ENCODE data around the gene ARHGEF16.

Gene ARHGEF16

GRCh38 chr1:3494321-3495308, 40.1 kb downstream of the ARHGEF16 start:
- Histone ChIP-seq H3K9ac (ENCODE audit: low read length) (no peak overlapping the region), H3K4me3 (ENCODE audit: low read length) (no peak overlapping the region), H3K36me3 (ENCODE audit: control insufficient read depth, insufficient read depth, low read length) (no peaks in the 10 kb centered on the region), H3K27ac (ENCODE audit: low read depth, low read length) (no peak overlapping the region), H3K27me3 (ENCODE audit: control insufficient read depth, insufficient read depth, low read length) (no peaks in the 10 kb centered on the region), H3K4me1 (ENCODE audit: control insufficient read depth, insufficient read depth, low read length) (no peaks in the 10 kb centered on the region)

GRCh38 chr1:3495776-3496745, 41.6 kb downstream of the ARHGEF16 start:
- Histone ChIP-seq H3K4me3 (ENCODE audit: low read length) (no peak overlapping the region), H3K4me1 (ENCODE audit: control insufficient read depth, insufficient read depth, low read length) (no peaks in the 10 kb centered on the region), H3K27me3 (ENCODE audit: control insufficient read depth, insufficient read depth, low read length) (no peaks in the 10 kb centered on the region), H3K9ac (ENCODE audit: low read length) (no peak overlapping the region), H3K27ac (ENCODE audit: low read depth, low read length) (no peak overlapping the region), H3K36me3 (ENCODE audit: control insufficient read depth, insufficient read depth, low read length) (no peaks in the 10 kb centered on the region)

GRCh38 chr1:3496916-3497315, 42.5 kb downstream of the ARHGEF16 start:
- Histone ChIP-seq H3K9ac (ENCODE audit: low read length) (no peak overlapping the region), H3K4me3 (ENCODE audit: low read length) (no peak overlapping the region), H3K4me1 (ENCODE audit: control insufficient read depth, insufficient read depth, low read length) (no peaks in the 10 kb centered on the region), H3K27me3 (ENCODE audit: control insufficient read depth, insufficient read depth, low read length) (no peaks in the 10 kb centered on the region), H3K27ac (ENCODE audit: low read depth, low read length) (no peak overlapping the region), H3K36me3 (ENCODE audit: control insufficient read depth, insufficient read depth, low read length) (no peaks in the 10 kb centered on the region)

- Histone ChIP-seq H3K9ac (ENCODE audit: low read length) (no peak overlapping the region), H3K36me3 (ENCODE audit: control insufficient read depth, insufficient read depth, low read length) (no peaks in the 10 kb centered on the region), H3K27ac (ENCODE audit: low read depth, low read length) (no peak overlapping the region), H3K4me3 (ENCODE audit: low read length) (no peak overlapping the region), H3K4me1 (ENCODE audit: control insufficient read depth, insufficient read depth, low read length) (no peaks in the 10 kb centered on the region), H3K27me3 (ENCODE audit: control insufficient read depth, insufficient read depth, low read length) (no peaks in the 10 kb centered on the region)
Measured at GRCh38 chr1:3497521-3497920, 43.1 kb downstream of the ARHGEF16 start.

- Histone ChIP-seq H3K4me3 (ENCODE audit: low read length) (no peak overlapping the region), H3K27me3 (ENCODE audit: control insufficient read depth, insufficient read depth, low read length) (no peaks in the 10 kb centered on the region), H3K9ac (ENCODE audit: low read length) (no peak overlapping the region), H3K4me1 (ENCODE audit: control insufficient read depth, insufficient read depth, low read length) (no peaks in the 10 kb centered on the region), H3K36me3 (ENCODE audit: control insufficient read depth, insufficient read depth, low read length) (no peaks in the 10 kb centered on the region), H3K27ac (ENCODE audit: low read depth, low read length) (no peak overlapping the region)
Measured at GRCh38 chr1:3498246-3498930, 43.9 kb downstream of the ARHGEF16 start.

- Histone ChIP-seq H3K36me3 (ENCODE audit: control insufficient read depth, insufficient read depth, low read length) (no peaks in the 10 kb centered on the region), H3K27ac (ENCODE audit: low read depth, low read length) (no peak overlapping the region), H3K27me3 (ENCODE audit: control insufficient read depth, insufficient read depth, low read length) (no peaks in the 10 kb centered on the region), H3K9ac (ENCODE audit: low read length) (no peak overlapping the region), H3K4me1 (ENCODE audit: control insufficient read depth, insufficient read depth, low read length) (no peaks in the 10 kb centered on the region), H3K4me3 (ENCODE audit: low read length) (no peak overlapping the region)
Measured at GRCh38 chr1:3498986-3499385, 44.5 kb downstream of the ARHGEF16 start.

GRCh38 chr1:3499611-3500010, 45.1 kb downstream of the ARHGEF16 start:
- Histone ChIP-seq H3K9ac (ENCODE audit: low read length) (no peak overlapping the region), H3K4me1 (ENCODE audit: control insufficient read depth, insufficient read depth, low read length) (no peaks in the 10 kb centered on the region), H3K27ac (ENCODE audit: low read depth, low read length) (no peak overlapping the region), H3K4me3 (ENCODE audit: low read length) (no peak overlapping the region), H3K27me3 (ENCODE audit: control insufficient read depth, insufficient read depth, low read length) (no peaks in the 10 kb centered on the region), H3K36me3 (ENCODE audit: control insufficient read depth, insufficient read depth, low read length) (no peaks in the 10 kb centered on the region)

- Histone ChIP-seq H3K9ac (ENCODE audit: low read length) (no peak overlapping the region), H3K27me3 (ENCODE audit: control insufficient read depth, insufficient read depth, low read length) (no peaks in the 10 kb centered on the region), H3K36me3 (ENCODE audit: control insufficient read depth, insufficient read depth, low read length) (no peaks in the 10 kb centered on the region)
Measured at GRCh38 chr1:3500265-3500835, 45.9 kb downstream of the ARHGEF16 start.

GRCh38 chr1:3501437-3501836, 47.0 kb downstream of the ARHGEF16 start:
- Histone ChIP-seq H3K4me1 (ENCODE audit: control insufficient read depth, insufficient read depth, low read length) (no peaks in the 10 kb centered on the region), H3K36me3 (ENCODE audit: control insufficient read depth, insufficient read depth, low read length) (no peaks in the 10 kb centered on the region), H3K9ac (ENCODE audit: low read length) (no peak overlapping the region), H3K27ac (ENCODE audit: low read depth, low read length) (no peak overlapping the region), H3K4me3 (ENCODE audit: low read length) (no peak overlapping the region), H3K27me3 (ENCODE audit: control insufficient read depth, insufficient read depth, low read length) (no peaks in the 10 kb centered on the region)

More at GRCh38 chr1:3500265-3500835, 45.9 kb downstream of the ARHGEF16 start:
- no peaks in the 10 kb centered on the region for H3K4me1 ChIP-seq (ENCODE audit: control insufficient read depth, insufficient read depth, low read length)
- H3K27ac ChIP-seq (ENCODE audit: low read depth, low read length) = no peak overlapping the region
- no peak overlapping the region for H3K4me3 ChIP-seq (ENCODE audit: low read length)

- Histone ChIP-seq H3K4me3 (ENCODE audit: low read length) (no peak overlapping the region), H3K9ac (ENCODE audit: low read length) (no peak overlapping the region), H3K27ac (ENCODE audit: low read depth, low read length) (no peak overlapping the region), H3K36me3 (ENCODE audit: control insufficient read depth, insufficient read depth, low read length) (no peaks in the 10 kb centered on the region), H3K27me3 (ENCODE audit: control insufficient read depth, insufficient read depth, low read length) (no peaks in the 10 kb centered on the region), H3K4me1 (ENCODE audit: control insufficient read depth, insufficient read depth, low read length) (no peaks in the 10 kb centered on the region)
Measured at GRCh38 chr1:3501856-3502640, 47.6 kb downstream of the ARHGEF16 start.
